ENCODE data around the gene NTN1.

- TF ChIP-seq CTCF (IDR thresholded peaks at IDR 0.05; ENCODE audit: poor library complexity) (no peak), EZH2phosphoT487 (IDR thresholded peaks at IDR 0.05; ENCODE audit: low read depth, severe bottlenecking, unreplicated experiment) (no peak), EZH2 (IDR thresholded peaks at IDR 0.05; ENCODE audit: borderline replicate concordance) (no peak)
Observed at GRCh38 chr17:9268546-9268945, 247.2 kb downstream of the NTN1 start.

All from hepatocyte (in vitro differentiated cells).